SU-DHL-6 (cell line): ENCODE results near the gene TBC1D22A.

ENCODE experiments used
- H2AFZ ChIP-seq: fragments of 200-600 bp; sonication (generic); 2 replicates; pipeline ENCODE4 v1.6.1; 2014; ENCODE audit warnings: low read depth, mild to moderate bottlenecking, moderate library complexity, mixed read lengths, antibody characterized with exemption, low read length; ENCODE audit not compliant: severe bottlenecking
- H3F3A ChIP-seq: fragments of 200-600 bp; shearing (Covaris generic); 2 replicates; pipeline ENCODE4 v1.6.0; 2016; ENCODE audit warnings: antibody characterized with exemption, mild to moderate bottlenecking; ENCODE audit not compliant: insufficient read depth
- H3K27ac ChIP-seq: fragments of 200-600 bp; sonication (generic); 2 replicates; pipeline ENCODE4 v1.5.1; 2016; ENCODE audit warnings: low read depth, mild to moderate bottlenecking, low read length, moderate library complexity, mixed read lengths
- H3K27me3 ChIP-seq: fragments of 200-600 bp; sonication (generic), shearing (Covaris generic); 2 replicates; pipeline ENCODE4 v1.6.0; 2014; ENCODE audit warnings: mild to moderate bottlenecking, low read length
- H3K36me3 ChIP-seq: fragments of 200-600 bp; sonication (generic); 2 replicates; pipeline ENCODE4 v1.6.1; 2014; ENCODE audit warnings: mild to moderate bottlenecking, low read length, mixed read lengths
- H3K4me2 ChIP-seq: fragments of 300-600, 200-600 bp; shearing (Covaris generic), sonication (generic); 2 replicates; pipeline ENCODE4 v1.6.0; 2014; ENCODE audit warnings: low read length, low read depth, mild to moderate bottlenecking; ENCODE audit not compliant: poor library complexity, severe bottlenecking
- H3K4me3 ChIP-seq: fragments of 200-600 bp; sonication (generic); 2 replicates; pipeline ENCODE4 v1.5.1; 2014; ENCODE audit warnings: antibody characterized with exemption, low read length, mild to moderate bottlenecking, mixed read lengths; ENCODE audit not compliant: insufficient read depth, poor library complexity, severe bottlenecking
- H3K79me2 ChIP-seq: fragments of 200-600 bp; sonication (generic); 2 replicates; pipeline ENCODE4 v1.6.1; 2014; ENCODE audit warnings: mild to moderate bottlenecking, low read length, moderate library complexity; ENCODE audit not compliant: insufficient read depth
- H3K9ac ChIP-seq: fragments of 200-600 bp; sonication (generic); 2 replicates; pipeline ENCODE4 v1.7.0; 2014; ENCODE audit warnings: mild to moderate bottlenecking, low read length
- H3K9me2 ChIP-seq: fragments of 200-600 bp; sonication (generic); replicated peaks from 2 replicates; pipeline ENCODE4 v1.6.1; 2014; ENCODE audit warnings: low read length; ENCODE audit not compliant: insufficient read depth
- H3K9me3 ChIP-seq: fragments of 200-600 bp; sonication (generic); 2 replicates; pipeline ENCODE4 v1.6.1; 2014; ENCODE audit warnings: low read length, mixed read lengths; ENCODE audit not compliant: insufficient read depth
- H4K20me1 ChIP-seq: fragments of 200-600 bp; sonication (generic); 2 replicates; pipeline ENCODE4 v1.6.1; 2014; ENCODE audit warnings: low read depth, mild to moderate bottlenecking, antibody characterized with exemption, low read length, moderate library complexity, mixed read lengths
- EZH2phosphoT487 ChIP-seq: fragments of 200-600 bp; sonication (generic), shearing (Covaris generic); conservative IDR thresholded peaks from 2 replicates; pipeline ENCODE4 v1.6.1; 2018; ENCODE audit warnings: mild to moderate bottlenecking, antibody characterized with exemption, low read length, moderate library complexity, mixed read lengths
- TF ChIP-seq, protein P1 (sequence below): fragments of 200-600 bp; sonication (generic); IDR thresholded peaks from one replicate; pipeline ENCODE4 v1.5.1; 2017; ENCODE audit warnings: antibody characterized with exemption, mild to moderate bottlenecking, low read length, moderate library complexity; ENCODE audit not compliant: insufficient read depth, poor library complexity, severe bottlenecking

TBC1D22A gene

DNA sequence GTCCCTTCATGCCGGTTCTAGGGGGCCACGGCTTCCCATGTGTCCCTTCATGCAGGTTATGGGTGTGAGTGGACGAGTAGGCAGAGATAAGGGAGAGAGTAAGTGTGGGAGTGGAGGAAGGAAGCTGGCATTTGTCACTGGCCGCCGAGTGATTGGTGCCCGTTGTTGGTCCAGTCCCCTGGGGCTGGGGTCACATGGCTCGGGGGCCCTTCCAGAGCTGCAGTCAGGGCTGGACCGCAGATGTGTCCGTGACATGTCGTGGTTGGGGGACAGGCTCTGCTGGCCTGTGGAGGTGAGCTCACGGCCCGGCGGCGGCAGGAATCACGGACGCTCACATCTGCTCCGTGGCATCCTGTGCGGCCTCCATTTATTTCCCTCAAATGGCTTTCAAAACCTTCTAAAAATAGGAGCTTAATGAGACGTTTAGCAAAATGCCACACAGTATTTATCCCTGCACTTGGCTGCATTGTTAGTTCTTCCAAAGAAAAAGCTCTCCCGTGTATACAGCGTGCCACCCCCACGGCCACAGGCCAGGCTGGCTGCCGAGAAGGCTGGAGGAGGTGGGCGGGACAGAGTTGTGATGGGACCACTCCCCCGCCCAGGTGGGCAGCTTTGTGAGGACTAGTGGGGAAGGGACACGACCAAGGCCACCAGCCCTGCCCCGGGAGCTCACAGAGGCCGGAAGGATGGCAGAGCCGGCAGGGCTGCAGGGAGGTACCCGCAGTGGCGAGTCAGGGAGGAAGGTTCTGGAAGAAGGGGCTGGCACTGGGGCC lies 386.7 kb downstream of the TBC1D22A start:
- Histone ChIP-seq H3K36me3 (no peaks in the 10 kb centered on the region), H3K27ac (no peak overlapping the region), H4K20me1 (no peaks in the 10 kb centered on the region), H3K27me3 (no peaks in the 10 kb centered on the region), H3K4me2 (no peak overlapping the region), H3K9ac (no peak overlapping the region), H3K79me2 (no peaks in the 10 kb centered on the region), H3K4me3 (no peak overlapping the region), H3K9me2 (no peaks in the 10 kb centered on the region), H3K9me3 (no peaks in the 10 kb centered on the region), H2AFZ (no peak overlapping the region), H3F3A (no peaks in the 10 kb centered on the region)
- TF ChIP-seq, protein P1, sequence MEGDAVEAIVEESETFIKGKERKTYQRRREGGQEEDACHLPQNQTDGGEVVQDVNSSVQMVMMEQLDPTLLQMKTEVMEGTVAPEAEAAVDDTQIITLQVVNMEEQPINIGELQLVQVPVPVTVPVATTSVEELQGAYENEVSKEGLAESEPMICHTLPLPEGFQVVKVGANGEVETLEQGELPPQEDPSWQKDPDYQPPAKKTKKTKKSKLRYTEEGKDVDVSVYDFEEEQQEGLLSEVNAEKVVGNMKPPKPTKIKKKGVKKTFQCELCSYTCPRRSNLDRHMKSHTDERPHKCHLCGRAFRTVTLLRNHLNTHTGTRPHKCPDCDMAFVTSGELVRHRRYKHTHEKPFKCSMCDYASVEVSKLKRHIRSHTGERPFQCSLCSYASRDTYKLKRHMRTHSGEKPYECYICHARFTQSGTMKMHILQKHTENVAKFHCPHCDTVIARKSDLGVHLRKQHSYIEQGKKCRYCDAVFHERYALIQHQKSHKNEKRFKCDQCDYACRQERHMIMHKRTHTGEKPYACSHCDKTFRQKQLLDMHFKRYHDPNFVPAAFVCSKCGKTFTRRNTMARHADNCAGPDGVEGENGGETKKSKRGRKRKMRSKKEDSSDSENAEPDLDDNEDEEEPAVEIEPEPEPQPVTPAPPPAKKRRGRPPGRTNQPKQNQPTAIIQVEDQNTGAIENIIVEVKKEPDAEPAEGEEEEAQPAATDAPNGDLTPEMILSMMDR = no peak

DNA sequence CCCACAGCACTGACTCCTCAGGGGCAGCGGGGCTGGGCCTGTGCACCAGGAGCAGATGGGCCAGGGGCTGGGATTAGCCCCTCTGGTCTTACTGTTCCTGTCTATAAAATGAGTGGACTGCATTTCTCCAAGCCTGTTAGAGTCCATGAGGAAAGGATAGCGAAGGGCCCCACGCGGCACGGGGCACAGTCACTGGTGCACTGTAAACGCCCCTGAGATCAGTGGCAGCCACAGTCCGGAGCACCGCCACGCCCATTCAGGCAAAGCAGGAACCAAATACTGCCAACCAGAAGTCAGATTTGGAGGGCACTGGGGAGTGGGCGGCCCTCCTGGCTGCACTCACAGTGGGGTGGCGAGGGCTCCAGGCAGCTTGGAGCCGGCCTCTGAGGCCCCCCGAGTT lies 387.5 kb downstream of the TBC1D22A start:
- Histone ChIP-seq H3K9me3 (no peaks in the 10 kb centered on the region), H3K79me2 (no peaks in the 10 kb centered on the region), H3K9ac (no peak overlapping the region), H3K4me2 (no peak overlapping the region), H3K27me3 (no peaks in the 10 kb centered on the region), H3K36me3 (no peaks in the 10 kb centered on the region), H4K20me1 (no peaks in the 10 kb centered on the region), H3K9me2 (no peaks in the 10 kb centered on the region), H3K4me3 (no peak overlapping the region), H3F3A (no peaks in the 10 kb centered on the region), H3K27ac (no peak overlapping the region), H2AFZ (no peak overlapping the region)
- TF ChIP-seq, protein P1 = no peak
- TF ChIP-seq EZH2phosphoT487 = no peak

DNA sequence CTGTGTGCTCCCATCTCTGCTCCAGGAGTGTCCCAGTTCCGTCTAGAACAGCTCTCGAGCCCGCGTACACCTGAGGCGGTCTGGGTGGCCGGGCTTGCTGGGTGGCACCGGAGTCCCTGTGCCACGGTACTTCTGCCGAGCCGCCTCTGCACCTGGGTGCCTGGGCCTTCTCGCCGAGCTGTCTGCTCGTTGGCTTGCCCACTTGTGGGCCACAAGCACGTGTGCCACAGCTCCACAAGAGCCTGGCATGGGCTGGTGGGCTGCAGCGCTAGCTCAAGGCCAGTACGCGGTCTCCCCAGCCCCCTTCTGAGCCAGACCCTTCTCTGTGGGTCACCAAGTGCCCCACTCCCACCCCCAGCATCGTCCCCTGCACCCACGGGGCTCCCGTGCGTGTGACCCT lies 388.0 kb downstream of the TBC1D22A start:
- Histone ChIP-seq H3K4me3 (no peak overlapping the region), H3K27me3 (no peaks in the 10 kb centered on the region)

More for the DNA sequence above, 388.0 kb downstream of the TBC1D22A start:
- H3K9me3 ChIP-seq = no peaks in the 10 kb centered on the region
- no peaks in the 10 kb centered on the region for H3K79me2 ChIP-seq
- TF ChIP-seq EZH2phosphoT487 = no peak
- TF ChIP-seq, protein P1 = no peak
- no peaks in the 10 kb centered on the region for H3F3A ChIP-seq
- no peak overlapping the region for H2AFZ ChIP-seq
- no peak overlapping the region for H3K4me2 ChIP-seq
- H3K9me2 ChIP-seq = no peaks in the 10 kb centered on the region
- no peak overlapping the region for H3K27ac ChIP-seq
- H3K36me3 ChIP-seq = no peaks in the 10 kb centered on the region
- H4K20me1 ChIP-seq = no peaks in the 10 kb centered on the region
- no peak overlapping the region for H3K9ac ChIP-seq
